Testis (tissue), 3 donors: ENCODE measurements around the gene SERPIND1. TPM values are rescaled to one million over a fixed set of nuclear protein-coding genes. Genes with fewer than 3 reads are reported as not detected.

Experiments
- DNase-seq: peaks from one replicate; pipeline ENCODE4 v3.0.0-alpha.2; 2019
- H3K27ac ChIP-seq, 2 donors: fragments of 200-600 bp; sonication (generic); one replicate each; pipeline ENCODE4 v1.5.1; 2019
- H3K27me3 ChIP-seq: fragments of 200-600 bp; sonication (generic); one replicate; pipeline ENCODE4 v1.5.1; 2019
- H3K36me3 ChIP-seq: fragments of 200-600 bp; sonication (generic); one replicate; pipeline ENCODE4 v1.5.1; 2017; ENCODE audit warnings: low read depth; ENCODE audit errors: missing control alignments
- H3K4me1 ChIP-seq: fragments of 200-600 bp; sonication (generic); one replicate; pipeline ENCODE4 v1.5.1; 2019
- H3K4me3 ChIP-seq, 2 donors: fragments of 200-600 bp; sonication (generic); one replicate each; pipeline ENCODE4 v1.5.1; 2017 to 2019
- H3K9me3 ChIP-seq: fragments of 200-600 bp; sonication (generic); one replicate; pipeline ENCODE4 v1.5.1; 2017
- POLR2A ChIP-seq: fragments of 450-650 bp; IDR thresholded peaks from one replicate; pipeline ENCODE4 v1.6.1; 2017; ENCODE audit warnings: antibody characterized with exemption, mild to moderate bottlenecking, moderate library complexity
- whole genome bisulfite sequencing, 2 donors: methylation state at CpG; one replicate each; pipeline ENCODE4 v1.1.5; 2018; 5-methylcytosine and 5-hydroxymethylcytosine counted together
- intact Hi-C: fragments of 100-400 bp; cut with DNase I; formaldehyde crosslinking; loops from one replicate; pipeline ENCODE4 v1.15.1; 2023; ENCODE audit warnings: low total_unique reads
- polyA plus RNA-seq: library from polyadenylated mRNA; stranded (reverse); fragments of 350-450 nt; fragmentation: Illumina TruSeq; extraction: RNeasy Lipid Tissue Mini Kit (QIAGEN cat#74804); gene quantifications from one replicate; pipeline ENCODE4 v1.2.3, GENCODE V29; 2014; ENCODE audit warnings: low read depth, low replicate concordance; ENCODE audit not compliant: insufficient read depth
- total RNA-seq, 2 donors: library from RNA; depleted of rRNA; stranded (reverse); fragments of >200 nt; gene quantifications; one replicate each; pipeline ENCODE4 v1.2.3, GENCODE V29; 2016
- TF ChIP-seq, protein P1 (sequence below), 3 experiments: fragments of 450-650 bp in 2 of 3; fragments of 200-600 bp in 1 of 3; sonication (generic) in 1 of 3; IDR thresholded peaks; one replicate each; pipeline ENCODE4 v1.5.1; 2016 to 2019; ENCODE audit warnings: antibody characterized with exemption in 3 of 3, mild to moderate bottlenecking in 2 of 3, moderate library complexity in 1 of 3

SERPIND1 gene
- total and polyA plus RNA-seq, 3 donors from 2014 or later = 0.16 to 0.78 (median 0.25) TPM

DNA sequence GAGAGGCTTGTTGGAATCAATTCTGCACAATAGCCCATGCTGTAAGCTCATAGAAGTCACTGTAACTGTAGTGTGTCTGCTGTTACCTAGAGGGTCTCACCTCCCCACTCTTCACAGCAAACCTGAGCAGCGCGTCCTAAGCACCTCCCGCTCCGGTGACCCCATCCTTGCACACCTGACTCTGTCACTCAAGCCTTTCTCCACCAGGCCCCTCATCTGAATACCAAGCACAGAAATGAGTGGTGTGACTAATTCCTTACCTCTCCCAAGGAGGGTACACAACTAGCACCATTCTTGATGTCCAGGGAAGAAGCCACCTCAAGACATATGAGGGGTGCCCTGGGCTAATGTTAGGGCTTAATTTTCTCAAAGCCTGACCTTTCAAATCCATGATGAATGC lies 13.3 kb downstream of the SERPIND1 start:
- H3K27me3 ChIP-seq = no peaks in the 10 kb centered on the region
- TF ChIP-seq, protein P1, sequence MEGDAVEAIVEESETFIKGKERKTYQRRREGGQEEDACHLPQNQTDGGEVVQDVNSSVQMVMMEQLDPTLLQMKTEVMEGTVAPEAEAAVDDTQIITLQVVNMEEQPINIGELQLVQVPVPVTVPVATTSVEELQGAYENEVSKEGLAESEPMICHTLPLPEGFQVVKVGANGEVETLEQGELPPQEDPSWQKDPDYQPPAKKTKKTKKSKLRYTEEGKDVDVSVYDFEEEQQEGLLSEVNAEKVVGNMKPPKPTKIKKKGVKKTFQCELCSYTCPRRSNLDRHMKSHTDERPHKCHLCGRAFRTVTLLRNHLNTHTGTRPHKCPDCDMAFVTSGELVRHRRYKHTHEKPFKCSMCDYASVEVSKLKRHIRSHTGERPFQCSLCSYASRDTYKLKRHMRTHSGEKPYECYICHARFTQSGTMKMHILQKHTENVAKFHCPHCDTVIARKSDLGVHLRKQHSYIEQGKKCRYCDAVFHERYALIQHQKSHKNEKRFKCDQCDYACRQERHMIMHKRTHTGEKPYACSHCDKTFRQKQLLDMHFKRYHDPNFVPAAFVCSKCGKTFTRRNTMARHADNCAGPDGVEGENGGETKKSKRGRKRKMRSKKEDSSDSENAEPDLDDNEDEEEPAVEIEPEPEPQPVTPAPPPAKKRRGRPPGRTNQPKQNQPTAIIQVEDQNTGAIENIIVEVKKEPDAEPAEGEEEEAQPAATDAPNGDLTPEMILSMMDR (IDR thresholded peaks at IDR 0.05) = no peak
- TF ChIP-seq POLR2A = no peak
- peaks cover 6% of the 10 kb centered on the region for H3K4me1 ChIP-seq
- no peak overlapping the region for H3K4me3 ChIP-seq
- no peaks in the 10 kb centered on the region for H3K36me3 ChIP-seq
- WGBS, 2 donors = 91 to 97% methylated on average over 4 of the region's 4 CpGs
- no peaks in the 10 kb centered on the region for H3K9me3 ChIP-seq
- no peak overlapping the region for H3K27ac ChIP-seq
- DNase-seq = no peak
- intact Hi-C loops = no loop called here

DNA sequence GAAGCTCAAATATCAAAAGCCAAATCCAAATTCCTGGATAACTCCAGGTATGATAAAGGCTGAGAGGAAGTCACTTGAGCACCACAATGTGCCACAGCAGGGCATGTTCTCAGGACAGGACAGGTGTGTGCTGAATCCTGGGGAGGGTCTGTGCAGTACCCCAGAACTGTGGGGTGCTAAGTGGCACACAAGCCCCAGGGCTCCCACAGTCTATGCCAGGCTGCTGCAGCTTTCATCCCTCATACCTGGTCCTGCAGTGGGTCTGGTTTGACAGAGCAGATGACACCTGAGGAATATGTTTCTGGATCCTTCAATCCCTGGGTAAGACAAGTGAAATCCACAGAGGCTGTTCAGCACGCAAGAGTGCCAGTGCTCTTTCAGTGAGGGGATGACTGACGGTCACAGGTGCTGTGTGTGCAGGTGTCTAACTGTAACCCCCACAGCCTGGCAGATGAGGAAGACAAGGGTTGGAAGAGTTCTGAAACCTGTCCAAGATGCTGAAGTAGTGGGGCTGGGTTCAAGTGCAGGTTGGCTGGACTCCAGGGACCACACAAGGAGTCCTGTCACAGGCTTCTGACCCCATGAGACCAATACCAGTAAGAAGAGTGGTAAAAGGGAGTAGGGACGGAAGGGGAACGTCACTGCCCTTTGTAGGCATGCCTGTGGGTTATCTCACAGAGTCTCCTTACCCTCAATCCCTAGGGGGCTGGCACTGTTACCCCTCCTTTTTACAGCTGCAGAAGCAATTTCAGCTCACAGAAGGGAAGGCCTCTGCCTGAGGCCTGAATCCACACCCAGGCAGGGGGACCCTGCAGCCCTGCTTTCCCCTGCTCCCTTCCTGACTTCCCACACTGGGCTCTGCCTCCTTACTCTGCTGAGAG lies 14.1 kb downstream of the SERPIND1 start:
- DNase-seq = no peak
- 67 to 100% methylated on average over 1 to 4 of the region's 4 CpGs for WGBS, 2 donors
- Histone ChIP-seq H3K36me3 (no peaks in the 10 kb centered on the region), H3K9me3 (no peaks in the 10 kb centered on the region), H3K4me1 (peaks cover 6% of the 10 kb centered on the region), H3K4me3 (no peak overlapping the region), H3K27ac (no peak overlapping the region), H3K27me3 (no peaks in the 10 kb centered on the region)
- no peak for TF ChIP-seq POLR2A
- TF ChIP-seq, protein P1 (IDR thresholded peaks at IDR 0.05) = no peak
- intact Hi-C loops = no loop called here

DNA sequence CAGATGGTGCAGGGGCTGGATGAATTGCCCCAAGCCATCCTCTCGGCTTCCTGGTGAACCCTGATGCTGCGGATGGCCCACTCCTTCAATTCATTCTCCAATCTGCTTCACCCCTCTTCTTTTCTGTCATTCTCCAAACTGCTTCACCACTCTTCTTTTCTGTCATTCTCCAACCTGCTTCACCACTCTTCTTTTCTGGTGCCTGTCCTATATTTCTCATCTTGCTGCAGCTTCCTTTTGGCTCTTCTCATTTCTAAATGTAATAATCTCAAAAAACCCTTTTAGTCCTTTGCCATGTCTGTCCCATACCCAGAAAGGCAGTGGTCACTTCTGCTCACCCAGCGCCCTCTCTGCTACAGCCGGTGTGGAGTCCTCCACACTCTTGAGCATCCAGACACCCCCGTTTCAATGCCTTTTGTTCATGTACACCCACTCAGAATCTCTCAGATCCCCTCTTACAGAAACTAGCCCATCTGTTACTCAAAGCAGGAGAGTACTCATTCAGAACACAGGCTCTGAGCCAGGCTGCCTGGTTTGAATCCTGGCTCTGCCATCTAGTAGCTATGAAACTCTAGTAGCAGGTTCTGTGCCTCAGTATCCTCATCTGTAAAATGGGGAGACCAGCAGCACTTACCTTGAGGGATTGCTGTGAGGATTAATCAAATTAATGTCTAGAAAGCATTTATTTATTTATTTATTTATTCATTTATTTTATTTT lies 14.9 kb downstream of the SERPIND1 start:
- Histone ChIP-seq H3K4me1 (peaks cover 14% of the 10 kb centered on the region), H3K36me3 (no peaks in the 10 kb centered on the region), H3K27me3 (no peaks in the 10 kb centered on the region), H3K4me3 (no peak overlapping the region), H3K27ac (no peak overlapping the region), H3K9me3 (no peaks in the 10 kb centered on the region)
- intact Hi-C loops = no loop called here
- 95 to 96% methylated on average over 5 of the region's 5 CpGs for WGBS, 2 donors
- DNase-seq = no peak
- TF ChIP-seq POLR2A = no peak
- TF ChIP-seq, protein P1 (IDR thresholded peaks at IDR 0.05) = no peak

DNA sequence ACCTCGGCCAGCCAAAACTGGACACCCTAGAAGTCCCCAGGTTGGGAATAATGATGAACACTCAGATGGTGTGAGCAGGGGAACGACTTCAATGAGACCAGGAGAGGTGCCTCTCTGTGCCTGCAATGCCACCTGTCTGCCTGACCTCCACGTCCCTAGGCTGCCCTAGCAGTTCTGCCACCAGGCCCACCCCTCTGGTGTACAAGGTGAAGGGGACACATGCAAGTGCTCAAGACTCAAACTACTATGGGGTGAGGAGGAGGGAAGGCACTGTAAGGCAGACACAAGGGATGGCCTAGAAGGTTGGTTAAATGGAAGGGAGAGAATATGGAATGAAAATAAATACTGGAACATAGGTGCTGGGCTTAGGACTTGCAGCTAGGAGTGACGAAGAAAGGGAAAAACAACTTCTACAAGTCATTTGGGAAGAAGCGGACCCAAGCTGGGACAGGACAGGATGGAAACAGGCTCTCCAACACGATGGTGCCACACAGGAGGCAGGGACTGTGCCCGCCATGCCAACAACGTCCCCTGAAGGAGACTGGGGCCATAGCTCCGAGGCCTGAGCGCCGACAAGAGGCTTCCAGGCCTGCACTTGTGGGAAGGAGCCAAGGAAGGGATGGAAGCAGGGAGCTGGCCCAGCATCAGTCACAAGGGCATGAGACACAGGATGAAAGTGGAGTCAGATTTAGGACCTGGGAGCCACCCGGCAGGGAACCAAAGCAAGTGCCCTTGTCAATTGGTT lies 18.5 kb downstream of the SERPIND1 start:
- Histone ChIP-seq H3K36me3 (no peaks in the 10 kb centered on the region), H3K4me1 (peaks cover 14% of the 10 kb centered on the region), H3K4me3 (no peak overlapping the region), H3K9me3 (no peaks in the 10 kb centered on the region), H3K27ac (no peak overlapping the region), H3K27me3 (no peaks in the 10 kb centered on the region)
- intact Hi-C loops = no loop called here
- WGBS, 2 donors = 90 to 93% methylated on average over 12 of the region's 12 CpGs
- no peak for DNase-seq
- TF ChIP-seq, protein P1 (IDR thresholded peaks at IDR 0.05) = no peak
- no peak for TF ChIP-seq POLR2A
